Glomerular visceral epithelial cell (primary cell): ENCODE measurements around the gene RFNG.

ENCODE experiments used
- DNase-seq: peaks from one replicate; pipeline ENCODE4 v3.0.0-alpha.2; 2016; ENCODE audit errors: extremely low spot score

The RFNG gene

DNA sequence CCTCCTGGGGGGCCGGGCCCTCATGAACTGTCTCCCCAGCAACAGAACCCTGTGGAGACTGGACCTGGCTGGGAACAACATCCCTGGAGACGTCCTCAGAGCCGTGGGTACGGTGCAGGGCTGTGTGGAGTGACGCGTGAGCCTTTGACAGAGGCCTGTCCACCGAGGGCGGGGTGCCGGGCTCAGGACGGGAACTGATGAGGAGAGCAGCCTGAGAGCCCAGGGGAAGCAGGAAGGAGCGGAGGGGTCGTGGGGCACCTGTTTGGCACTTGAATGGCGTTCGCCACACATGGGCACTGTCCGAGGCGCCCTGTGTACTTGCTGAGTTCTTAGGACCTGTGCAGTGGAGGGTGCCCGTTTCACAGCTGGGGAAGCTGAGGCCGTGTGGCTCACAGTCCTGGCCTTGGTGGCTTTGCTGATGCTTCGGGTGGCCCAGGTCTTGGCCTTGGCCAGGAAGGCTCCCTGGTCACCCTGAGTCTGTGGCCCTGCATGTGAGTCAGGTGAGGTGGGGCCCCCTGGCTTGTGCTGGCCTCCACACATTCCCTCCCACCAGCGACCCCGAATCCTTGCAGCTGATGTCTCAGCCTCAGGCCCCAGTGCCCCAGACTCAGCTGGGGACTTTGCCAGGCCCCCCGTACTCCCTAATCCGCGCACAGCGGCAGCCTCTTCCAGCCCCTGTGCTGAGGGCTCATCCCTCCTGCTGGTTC, 26.1 kb downstream of the RFNG start:
- no peak for DNase-seq

DNA sequence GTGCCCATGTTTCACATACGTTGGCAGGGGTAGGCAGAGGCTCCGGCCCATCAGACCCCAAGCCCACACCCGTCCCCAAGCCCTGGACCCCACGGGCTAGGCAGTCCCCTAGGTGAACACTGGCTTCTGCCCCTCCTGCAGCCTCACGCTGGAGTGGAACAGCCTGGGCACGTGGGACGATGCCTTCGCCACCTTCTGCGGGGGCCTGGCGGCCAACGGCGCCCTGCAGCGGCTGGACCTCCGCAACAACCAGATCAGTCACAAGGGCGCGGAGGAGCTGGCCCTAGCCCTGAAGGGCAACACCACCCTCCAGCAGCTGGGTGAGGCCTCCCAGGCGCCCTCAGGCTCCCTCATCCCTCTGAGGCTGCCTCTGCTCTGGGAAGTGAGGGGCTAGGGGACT, 26.8 kb downstream of the RFNG start:
- no peak for DNase-seq

DNA sequence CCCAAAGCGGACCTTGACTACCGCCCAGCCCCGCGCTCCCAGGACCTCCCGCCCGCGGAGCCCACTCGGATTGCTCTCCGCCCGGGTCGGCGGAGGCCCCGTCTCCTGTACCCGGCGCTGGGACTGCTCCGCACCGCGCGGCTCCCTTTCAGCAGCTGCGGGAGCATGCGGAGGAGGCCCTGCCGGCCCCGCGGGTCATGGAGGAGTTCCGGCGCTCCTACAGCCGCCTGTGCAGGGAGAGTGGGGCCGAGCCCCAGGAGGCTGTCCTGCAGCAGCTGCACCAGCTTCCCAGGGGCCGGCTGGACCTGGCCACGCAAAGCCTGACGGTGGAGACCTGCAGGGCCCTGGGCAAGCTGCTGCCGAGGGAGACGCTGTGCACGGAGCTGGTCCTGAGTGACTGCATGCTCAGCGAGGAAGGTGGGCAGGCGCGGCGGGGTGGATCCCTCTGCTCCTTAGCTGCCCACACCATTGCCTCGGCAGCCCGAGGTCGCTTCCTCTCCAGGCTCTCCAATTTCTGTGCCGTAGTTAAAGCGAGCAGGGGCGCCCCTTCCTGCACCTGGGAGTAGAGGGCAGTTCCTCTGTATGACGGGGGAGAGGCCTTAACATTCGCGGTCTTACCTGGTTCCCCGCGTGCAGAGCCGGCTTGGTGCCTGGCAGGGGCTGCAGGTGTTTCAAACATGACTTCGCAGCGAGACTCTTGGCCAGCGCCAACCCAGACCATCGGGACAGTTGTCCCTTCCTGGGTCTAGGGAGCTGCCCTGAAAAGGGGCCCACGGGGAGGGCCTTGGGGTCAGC, 28.0 kb downstream of the RFNG start:
- peak; percentile 46 for DNase-seq

DNA sequence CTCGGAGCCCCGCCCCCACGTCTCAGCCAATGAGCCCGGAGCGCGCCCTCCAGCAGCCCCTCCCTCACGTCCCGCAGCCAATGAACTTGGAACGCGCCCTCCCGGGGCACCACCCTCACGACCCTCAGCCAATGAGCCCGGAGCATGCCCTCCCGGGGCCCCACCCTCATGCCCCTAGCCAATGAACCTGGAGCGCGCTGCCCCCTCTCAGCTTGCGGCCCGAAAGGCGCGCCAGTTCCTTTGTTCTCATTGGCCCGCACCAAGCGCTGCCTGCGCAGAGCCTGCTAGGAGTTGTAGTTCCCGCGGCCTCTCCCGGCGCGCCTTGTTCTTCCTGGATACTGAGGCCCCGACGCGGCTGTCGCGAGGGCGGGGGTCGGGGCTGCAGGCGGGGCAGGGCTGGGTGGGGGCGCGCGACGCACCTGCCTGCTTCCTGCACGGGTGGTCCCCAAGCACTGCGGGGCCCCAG, 28.6 kb downstream of the RFNG start, which contains the start of gene LRRC45:
LRRC45 (plus strand) TSS at position 325 of the 466 bp plus-strand sequence. CDS start 339 bp downstream, outside the sequence.
- DNase-seq: peak; percentile 100

DNA sequence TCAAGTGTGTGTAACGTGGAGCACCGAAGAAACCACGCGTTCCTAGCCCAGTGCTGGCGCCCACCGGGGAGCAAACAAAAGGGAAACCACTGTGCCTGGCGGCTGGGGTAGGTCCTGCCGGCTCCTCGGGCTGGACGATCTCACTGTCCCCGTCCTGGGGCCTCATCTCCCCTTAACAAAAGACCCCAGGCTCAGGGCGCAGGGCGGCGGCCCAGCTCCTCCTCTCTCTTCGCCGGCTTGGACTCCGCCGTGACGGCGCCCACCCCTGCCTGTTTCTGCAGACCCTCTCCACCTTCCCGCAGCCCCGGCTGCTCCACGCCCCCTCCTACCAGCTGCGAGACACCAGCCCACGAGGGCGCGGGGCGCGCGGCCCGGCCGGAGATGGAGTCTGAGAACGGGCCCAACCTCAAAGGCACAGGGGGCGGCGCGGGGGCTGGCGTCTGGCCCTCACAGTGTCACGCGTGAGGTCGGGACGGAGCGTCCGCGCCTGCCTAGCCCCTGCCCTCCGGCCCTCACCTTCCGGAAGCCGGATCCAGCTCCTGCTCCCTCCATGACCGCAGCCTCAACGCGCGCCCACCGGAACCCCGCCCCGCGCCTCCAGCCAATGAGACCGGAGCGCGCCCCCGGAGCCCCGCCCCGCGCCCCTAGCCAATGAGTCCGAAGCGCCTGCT, 29.2 kb downstream of the RFNG start, which contains the start of gene CENPX:
CENPX (minus strand) TSS at position 569 of the 671 bp plus-strand sequence; CDS start at position 552, 17 bp downstream.
- no peak for DNase-seq

DNA sequence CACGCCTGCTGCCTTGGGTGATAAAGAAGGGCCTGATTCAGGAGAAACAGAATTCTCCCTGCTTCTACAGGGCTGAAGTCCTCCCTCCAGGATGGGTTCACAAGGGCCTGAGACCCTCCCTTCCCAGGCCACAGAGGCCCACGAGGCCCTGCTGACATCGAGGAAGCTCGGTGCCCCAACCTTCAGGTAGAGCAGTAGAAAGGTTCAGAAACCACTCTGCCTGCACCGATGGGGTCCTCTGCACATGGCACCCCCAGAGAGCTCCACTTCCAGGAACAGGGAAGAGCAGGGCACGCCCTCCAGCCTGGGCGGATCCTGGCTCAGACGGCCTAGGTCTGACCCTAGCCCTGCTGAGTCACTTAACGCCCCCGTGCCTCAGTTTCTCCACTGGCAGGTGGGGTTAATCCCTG, 29.7 kb downstream of the RFNG start:
- no peak for DNase-seq

DNA sequence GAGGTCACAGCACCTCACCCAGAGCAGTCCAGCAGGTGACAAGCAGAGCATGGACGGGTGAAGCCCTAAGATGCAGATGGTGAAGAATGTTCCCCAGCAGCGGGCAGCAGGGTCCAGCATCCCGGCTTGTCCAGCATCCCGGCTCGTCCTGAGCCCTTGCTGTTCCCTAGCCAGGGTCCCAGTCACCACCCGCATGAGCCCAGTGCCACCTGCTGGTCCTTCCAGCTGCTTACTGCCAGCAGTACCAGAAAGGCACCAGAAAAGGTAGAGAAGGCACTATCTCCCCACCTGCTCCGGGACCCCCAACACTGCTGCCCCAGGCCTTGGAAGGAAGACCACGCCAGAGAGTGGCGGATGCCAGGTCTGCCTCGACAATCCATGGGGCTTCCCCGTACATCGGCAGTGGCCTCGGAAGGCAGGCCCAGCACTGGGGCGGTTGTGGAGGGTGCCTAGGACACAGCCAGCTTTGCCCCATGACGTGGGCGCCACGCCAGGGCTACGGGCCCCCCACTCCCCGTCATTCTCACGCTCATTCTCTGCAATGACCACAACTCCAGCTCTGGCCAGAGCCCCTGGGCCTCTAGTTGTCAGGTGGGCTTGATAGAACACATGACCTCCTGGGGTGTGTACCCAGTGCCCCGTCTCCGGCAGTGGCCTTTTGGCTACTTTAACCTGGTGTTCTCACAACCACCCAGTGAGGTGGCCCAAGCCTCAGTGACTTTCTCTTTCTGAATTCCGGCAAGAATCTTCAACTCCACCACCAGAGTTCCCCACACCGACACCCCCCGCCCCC, 30.3 kb downstream of the RFNG start:
- peak; percentile 84 for DNase-seq

DNA sequence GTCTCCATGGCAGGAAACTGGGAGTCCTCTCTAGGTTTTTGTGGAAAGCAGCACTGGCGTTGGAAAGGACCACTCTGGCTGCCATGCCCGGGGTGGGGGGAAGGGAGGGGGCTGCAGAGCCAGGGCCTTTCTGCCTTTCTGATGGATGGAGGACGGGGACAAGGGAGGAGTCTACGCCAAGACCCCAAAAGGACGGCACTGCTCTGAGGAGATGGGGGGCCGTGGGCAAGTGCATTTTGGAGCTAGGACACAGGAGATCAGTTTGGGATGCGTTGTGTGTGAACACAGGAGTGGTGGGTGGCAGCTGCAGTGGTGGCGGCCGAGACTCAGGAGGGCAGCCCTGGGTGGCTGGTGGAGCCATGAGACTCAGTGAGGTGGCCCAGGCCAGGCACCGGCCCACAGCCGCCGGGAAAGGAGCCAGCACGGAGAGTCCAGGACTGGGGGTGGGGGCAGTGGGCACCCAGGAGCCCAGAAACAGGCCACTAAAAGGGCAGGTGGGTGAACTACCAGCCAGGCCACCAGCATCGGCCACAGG, 31.0 kb downstream of the RFNG start:
- no peak for DNase-seq

DNA sequence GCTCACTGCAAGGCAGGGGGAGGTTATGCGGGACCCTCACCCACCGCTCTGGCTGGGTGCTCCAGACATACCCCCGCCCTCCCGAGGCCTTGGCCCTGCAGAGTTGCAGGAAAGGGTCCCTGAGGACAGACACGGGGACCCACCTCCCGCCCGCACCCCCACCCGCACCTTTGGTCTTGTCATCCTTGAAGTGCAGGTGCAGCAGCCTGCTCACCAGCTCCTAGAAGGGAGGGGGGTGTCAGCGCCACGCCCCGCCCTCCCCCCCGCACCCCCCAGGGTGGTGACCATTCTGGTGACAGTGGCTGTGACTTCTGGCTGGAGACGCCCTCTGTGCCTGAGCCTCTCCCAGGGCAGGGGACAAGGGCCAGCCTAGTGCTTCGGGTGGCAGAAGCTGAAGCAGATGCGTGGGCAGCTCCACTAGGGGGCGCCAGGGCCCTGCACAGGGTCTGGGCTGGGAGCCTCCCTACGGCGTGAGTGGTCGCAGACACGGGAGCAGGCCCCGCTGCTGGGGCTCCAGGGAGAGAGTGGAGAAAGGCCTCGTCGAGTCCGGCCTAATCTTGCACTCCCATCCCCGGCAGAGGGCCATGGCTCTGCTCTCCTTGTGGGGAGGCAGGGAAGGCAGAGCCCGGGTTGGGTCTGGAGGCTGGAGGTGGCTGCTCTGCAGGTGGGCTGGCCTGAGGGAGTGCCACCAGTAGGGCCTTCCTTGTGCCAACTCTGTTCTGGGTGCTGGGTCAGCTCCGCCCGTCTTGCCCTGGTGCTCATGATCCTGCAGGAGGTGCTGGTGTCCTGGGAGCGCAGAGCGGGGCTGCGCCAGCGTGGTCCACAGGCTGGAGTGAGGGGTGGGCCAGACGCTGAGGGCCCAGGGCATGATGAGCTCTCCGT, 31.7 kb downstream of the RFNG start:
- DNase-seq: peak; percentile 32

DNA sequence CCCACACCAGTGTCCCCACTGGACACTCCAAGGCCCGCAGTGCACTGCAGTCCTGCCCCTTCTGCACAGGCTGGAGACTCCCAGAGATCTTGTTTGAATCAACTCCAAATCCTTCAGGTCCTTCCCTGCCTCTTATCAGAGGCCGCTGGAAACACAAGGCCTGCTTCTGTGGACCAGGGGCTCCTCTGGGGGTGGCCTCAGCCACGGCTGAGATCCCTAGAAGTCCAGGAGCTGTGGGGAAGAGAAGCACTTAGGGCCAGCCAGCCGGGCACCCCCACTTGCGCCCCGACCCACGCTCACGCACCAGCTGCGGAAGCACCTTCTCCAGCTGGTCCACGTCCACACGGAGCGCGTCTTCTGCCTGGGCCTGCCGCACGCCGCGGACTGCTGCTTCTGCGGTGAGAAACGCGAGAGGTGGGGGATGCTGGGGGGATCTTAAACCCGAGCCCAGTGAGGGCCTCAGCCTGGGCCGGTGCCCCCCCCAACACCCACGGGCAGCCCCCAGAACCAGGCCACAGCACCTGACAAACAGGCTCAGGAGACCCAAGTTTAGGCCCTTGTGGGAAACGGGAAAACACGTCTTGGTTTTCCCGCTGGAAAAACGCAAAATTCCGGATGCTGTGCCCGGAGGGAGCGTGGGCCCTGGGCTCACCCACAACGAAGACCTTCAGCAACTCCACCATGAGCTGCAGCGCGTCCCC, 32.5 kb downstream of the RFNG start:
- no peak for DNase-seq

DNA sequence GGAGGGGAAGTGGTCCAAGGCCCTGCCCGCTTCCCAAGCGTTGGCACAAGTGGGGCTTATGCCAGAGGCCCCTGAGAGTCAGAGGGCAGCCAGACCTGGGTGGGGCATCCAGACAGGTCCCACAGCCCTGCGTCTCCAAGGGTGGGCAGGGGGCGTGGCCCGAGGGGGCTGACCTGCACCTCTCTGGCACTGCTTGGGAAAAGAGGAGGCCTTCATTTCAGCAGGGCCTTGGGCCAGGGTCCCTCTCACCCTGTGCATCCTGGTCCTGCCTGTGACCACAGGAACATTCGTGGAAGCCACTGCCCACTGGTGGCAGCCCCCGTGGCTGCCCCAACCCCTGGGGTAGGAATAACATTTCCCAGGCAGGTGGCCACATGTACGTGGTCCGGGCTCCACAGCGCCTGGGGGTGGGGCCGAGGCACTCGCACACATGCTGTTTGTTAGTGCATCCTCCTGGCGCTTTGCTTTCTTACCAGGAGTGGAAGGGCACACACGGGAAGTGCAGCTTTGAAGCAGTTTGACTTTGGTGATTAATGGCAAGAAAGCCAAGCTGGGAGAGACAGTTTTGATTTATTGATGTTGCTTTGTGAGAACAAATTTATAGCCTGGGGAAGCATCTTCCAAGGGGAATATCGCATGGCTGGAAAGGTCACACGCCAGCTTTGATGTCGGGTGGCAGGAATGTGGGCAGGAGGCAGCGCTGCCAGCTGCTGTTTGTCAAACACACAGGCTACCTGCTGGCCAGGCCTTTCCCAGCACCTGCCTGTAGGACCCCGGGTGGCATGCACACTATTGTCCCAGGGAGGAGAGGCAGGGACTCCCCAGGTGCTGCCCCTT, 33.2 kb downstream of the RFNG start:
- no peak for DNase-seq

DNA sequence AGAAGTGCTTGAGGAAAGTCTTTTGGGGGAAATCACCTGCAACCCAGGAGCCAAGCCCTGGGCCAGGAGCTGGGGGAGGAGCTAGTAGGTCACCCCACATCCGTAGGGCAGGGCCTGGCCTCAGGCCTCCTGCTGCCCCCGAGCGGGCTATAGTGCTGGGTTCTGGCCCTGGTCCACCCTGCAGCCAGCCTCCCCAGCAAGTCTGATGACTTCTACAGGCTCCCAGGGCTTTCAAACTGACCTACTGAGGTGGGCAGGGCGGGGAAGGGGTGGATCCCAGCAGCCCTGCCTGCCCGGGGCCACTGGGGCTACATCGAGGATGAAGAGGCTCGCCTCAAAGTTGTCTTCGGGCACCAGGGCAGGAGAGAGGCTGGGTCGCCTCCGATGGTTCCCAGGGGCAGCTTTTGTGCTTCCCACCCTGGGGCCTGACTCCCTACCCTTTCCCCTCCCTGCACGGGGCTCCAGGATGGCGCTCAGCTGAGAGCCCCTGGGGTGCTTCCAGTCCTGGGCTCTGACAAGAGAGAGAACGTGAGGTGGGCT, 33.9 kb downstream of the RFNG start:
- no peak for DNase-seq

DNA sequence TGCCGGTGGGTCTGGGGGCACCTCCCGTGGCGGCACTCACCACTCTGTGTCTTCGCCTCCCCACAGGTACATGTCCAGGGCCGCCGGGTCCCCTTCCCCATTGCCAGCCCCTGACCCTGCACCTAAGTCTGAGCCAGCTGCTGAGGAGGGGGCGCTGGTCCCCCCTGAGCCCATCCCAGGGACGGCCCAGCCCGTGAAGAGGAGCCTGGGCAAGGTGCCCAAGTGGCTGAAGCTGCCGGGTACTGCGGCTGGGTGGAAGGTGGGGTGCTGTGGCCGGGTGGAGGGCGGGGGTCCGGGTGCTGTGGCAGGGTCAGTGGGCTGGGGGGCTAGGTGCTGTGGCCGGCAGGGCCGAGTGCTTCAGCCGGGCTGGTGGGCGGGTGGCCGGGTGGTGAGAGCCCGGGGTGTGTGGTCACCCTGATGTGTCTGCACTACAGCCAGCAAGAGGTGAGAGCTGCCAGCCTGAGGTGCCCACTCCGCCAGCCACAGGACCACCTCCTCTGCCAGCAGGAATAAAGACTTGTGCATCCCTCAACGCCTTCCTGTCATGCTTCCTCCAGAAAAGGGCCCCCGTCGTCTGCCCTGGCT, 34.6 kb downstream of the RFNG start:
- DNase-seq: no peak

DNA sequence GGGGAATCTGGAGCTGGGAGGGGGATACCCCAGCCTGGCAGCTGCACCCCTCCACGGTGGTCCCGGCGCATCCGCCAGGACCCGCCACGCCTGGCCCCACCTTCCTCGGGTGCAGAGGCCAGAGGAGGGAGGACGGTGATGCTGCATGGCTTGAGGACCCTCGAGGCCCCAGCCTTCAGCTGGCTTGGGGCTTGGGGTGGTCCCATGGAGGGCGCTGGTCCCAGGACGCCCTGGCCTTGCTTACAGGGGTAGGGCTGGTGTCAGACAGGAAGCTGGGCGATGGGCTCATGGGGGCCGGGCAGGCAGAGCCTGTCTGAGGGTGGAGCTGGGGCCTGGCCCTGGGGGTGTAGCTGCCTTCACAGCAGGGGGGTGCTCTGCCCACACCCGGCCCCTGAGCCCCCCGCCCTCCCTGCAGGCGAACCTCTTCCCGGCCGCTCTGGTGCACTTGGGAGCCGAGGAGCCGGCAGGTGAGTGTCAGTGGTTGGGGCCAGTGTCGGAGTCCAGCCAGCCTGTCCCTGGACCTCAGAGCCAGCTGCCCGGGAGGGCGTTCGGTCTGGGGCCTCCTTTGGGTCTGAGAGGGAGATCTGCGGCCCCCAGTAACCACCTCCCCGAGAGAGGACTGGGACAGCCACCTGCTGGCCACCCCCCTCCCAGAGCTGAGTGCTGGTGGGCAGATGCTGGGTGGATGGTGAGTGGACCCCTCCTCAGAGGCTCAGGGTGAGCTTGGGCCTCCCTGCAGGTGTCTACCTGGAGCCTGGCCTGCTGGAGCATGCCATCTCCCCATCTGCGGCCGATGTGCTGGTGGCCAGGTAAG, 35.3 kb downstream of the RFNG start:
- no peak for DNase-seq

DNA sequence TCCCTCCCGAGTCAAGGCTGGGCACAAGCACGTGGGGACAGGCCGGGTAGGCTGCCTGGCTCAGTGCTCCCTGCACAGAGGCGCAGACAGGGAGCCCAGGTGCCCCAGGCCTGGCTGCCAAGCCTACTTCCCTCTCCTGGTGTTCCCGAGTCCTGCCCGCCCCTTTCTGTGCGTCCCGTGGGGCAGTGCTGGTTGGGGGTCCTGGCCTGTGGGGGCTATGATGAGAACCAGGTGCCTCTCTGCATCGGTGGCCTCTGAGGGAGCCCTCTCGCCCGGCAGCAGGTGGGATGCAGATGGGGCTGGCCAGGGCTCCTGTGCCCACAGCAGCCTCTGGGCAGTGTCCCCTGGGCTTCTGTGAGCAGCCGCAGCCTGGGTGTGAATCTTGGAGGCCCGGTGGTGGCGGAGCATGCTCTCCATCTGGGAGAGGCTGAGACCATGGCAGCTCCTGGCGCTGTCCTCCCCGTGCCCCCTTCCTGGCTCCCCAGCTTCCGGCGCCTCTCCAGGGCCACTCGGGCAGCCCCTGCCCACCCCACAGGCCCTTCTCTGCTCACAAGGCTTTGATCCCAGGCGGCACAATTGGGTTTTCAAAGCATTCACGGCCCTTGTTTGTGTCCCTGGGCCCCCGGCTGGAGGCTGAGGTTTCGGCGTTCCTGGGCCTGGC, 36.2 kb downstream of the RFNG start:
- DNase-seq: no peak

DNA sequence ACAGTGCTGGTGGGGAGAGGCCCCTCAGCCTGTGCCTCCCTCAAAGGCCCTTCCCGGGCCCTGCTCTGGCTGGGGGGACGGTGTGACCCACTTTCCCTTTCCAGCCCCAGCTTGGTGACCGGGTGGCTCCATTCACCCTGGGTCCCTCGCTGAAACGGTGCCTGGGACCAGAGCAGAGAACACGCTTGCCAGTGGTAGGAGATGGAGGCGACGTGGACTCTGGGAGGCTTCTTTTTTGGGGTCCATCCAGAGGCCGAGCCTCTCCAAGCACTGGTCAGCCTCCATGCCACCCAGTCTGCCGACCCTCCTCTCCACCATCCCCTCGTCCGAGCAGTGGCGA, 36.7 kb downstream of the RFNG start:
- no peak for DNase-seq

DNA sequence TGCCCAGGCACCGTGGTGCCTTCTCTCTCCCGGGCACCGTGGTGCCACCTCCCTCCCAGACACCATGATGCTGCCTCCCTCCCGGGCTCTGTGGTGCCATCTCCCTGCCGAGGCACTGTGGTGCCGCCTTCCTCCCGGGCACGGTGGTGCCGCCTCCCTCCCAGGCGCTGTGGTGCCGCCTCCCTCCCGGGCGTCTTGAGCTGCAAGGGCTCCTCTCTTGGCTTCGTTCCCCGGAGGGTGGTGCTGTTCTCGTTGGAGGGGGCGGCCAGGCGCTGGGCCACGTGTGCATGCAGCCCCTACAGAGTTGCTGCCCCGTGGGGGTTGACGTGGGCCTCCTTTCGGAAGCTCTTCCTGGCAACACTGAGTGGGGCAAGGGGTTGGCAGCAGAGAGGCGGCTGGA, 37.2 kb downstream of the RFNG start:
- no peak for DNase-seq
